ENCODE results near the gene PSMB7. TPM values are rescaled to one million over a fixed set of nuclear protein-coding genes. Genes with fewer than 3 reads are reported as not detected.

Gene PSMB7
- total RNA-seq, 1 experiment from 2014 or later, result 187 TPM

DNA sequence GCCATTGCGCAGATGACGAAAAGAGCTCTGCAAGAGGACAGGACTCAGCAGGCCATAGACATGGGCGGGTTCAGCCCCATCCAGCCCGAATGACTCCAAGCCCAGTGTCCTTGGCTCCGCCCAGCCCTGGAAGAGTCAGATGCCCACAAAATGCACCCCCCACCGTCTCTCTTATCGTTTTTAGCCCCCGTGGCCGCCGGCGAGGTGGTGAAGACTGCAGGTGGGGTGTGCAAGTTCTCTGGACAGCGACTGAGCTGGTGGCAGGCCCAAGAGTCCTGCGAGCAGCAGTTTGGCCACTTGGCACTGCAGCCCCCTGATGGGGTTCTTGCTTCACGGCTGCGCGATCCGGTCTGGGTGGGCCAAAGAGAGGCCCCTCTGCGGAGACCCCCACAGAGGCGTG lies 37.1 kb upstream of the PSMB7 start (continued):
- TF ChIP-seq, protein P1, sequence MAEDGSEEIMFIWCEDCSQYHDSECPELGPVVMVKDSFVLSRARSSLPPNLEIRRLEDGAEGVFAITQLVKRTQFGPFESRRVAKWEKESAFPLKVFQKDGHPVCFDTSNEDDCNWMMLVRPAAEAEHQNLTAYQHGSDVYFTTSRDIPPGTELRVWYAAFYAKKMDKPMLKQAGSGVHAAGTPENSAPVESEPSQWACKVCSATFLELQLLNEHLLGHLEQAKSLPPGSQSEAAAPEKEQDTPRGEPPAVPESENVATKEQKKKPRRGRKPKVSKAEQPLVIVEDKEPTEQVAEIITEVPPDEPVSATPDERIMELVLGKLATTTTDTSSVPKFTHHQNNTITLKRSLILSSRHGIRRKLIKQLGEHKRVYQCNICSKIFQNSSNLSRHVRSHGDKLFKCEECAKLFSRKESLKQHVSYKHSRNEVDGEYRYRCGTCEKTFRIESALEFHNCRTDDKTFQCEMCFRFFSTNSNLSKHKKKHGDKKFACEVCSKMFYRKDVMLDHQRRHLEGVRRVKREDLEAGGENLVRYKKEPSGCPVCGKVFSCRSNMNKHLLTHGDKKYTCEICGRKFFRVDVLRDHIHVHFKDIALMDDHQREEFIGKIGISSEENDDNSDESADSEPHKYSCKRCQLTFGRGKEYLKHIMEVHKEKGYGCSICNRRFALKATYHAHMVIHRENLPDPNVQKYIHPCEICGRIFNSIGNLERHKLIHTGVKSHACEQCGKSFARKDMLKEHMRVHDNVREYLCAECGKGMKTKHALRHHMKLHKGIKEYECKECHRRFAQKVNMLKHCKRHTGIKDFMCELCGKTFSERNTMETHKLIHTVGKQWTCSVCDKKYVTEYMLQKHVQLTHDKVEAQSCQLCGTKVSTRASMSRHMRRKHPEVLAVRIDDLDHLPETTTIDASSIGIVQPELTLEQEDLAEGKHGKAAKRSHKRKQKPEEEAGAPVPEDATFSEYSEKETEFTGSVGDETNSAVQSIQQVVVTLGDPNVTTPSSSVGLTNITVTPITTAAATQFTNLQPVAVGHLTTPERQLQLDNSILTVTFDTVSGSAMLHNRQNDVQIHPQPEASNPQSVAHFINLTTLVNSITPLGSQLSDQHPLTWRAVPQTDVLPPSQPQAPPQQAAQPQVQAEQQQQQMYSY (CRISPR knock-in tag; IDR thresholded peaks at IDR 0.05), result no peak
- TF ChIP-seq CREB1 (CRISPR knock-in tag; IDR thresholded peaks at IDR 0.05), result no peak

DNA sequence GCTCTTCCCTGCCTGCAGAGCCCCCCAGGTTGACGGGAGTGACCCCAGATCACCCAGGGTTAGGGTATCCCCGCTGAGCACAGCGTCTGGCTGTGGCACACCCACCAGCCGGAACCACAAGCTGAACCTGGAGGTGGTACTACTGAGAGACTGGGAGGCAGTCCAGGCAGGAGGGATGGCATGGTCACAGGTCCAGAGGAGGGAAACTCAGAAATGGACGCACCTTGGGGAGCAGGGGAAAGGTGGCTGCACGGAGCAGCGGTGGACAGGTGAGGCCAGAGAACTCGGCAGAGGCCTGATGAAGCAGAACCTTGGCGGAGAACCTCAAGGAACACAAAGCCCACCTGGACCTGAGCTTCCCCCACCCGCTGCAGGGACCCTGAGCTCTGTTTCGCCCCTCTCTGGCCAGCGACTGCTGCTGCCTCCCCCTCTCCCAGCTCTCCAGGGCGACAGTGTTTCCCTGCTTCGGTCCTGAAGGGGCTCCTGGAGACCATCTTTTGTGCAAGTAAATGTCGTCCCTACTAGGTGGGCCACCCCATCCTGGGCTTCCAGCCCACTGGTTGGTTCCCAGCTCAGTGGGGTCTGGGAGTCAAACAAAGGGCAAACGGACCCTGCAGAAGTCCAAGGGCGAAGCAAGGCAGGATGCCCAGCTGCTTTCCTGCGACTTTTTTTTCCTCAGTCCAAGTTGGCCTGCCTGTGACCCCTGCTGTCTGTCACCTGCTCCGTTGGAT lies 35.9 kb upstream of the PSMB7 start:
- Mint-ChIP-seq H3K4me3 (peak overlapping the region; percentile 78), H3K27me3 (ENCODE audit: low read depth) (peaks cover 38% of the 10 kb centered on the region), H3K9me3 (no peaks in the 10 kb centered on the region), H3K27ac (no peak overlapping the region), H3K36me3 (no peaks in the 10 kb centered on the region), H3K4me1 (peaks cover 17% of the 10 kb centered on the region)
- no peak for ATAC-seq
- ChIA-PET POLR2A (no interaction called here), CTCF (interaction anchor here (0.6 to 2.1 kb wide), 9 partner anchors 27 to 796 kb away, joined by 3 to 10 read pairs (median 4); partner anchors contain the start of gene WDR38)
- TF ChIP-seq SP1 (CRISPR knock-in tag; conservative IDR thresholded peaks at IDR 0.05), result 0 out of 2 replicates have a peak, but pooled peaks have one; percentile 32
- TF ChIP-seq NFYB (CRISPR knock-in tag; conservative IDR thresholded peaks at IDR 0.05; ENCODE audit: low read depth), result no peak
- DNase-seq (ENCODE audit: low spot score), result no peak

DNA sequence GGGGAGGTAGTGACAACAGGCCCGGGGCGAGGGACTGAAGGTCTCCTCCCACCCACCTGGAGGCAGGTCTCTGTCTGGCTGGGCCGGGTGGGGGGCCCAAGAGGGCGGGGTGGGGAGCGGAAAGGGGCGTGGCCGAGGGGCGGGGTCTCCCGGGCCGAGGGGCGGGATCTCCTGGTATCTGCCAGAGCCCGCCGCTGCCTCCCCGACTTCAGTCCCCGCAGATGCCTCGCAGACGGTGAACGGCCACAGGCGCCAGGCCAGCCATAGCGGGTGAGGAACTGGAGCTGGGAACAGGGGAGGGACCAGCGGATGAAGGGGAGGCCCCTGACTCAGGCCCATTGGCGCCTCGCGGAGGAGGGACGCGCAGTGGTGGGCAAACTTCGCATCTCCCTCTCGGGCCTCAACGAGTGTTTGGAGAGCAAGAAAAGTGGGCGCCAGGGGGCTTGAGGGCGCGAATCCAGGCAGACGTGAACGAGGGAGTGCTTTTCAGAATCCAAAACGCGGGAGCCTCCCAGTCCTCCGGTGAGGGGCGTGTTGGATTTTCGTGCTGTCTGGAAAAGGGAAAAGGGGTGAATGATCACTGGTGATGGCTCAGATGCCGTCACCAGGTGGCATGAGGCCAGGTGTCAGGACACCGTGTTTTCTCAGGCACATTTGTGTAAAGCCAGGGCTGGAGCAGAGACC lies 35.1 kb upstream of the PSMB7 start, which contains the start of gene ADGRD2:
ADGRD2 (plus strand) TSS at position 211 of the 684 bp plus-strand sequence. CDS start 1,216 bp downstream, outside the sequence.
- no peak for TF ChIP-seq HMGA2 (CRISPR knock-in tag; IDR thresholded peaks at IDR 0.05)
- TF ChIP-seq ZNF138 (CRISPR knock-in tag; conservative IDR thresholded peaks at IDR 0.05), result 0 out of 2 replicates have a peak, but pooled peaks have one; percentile 24
- TF ChIP-seq, protein P2, sequence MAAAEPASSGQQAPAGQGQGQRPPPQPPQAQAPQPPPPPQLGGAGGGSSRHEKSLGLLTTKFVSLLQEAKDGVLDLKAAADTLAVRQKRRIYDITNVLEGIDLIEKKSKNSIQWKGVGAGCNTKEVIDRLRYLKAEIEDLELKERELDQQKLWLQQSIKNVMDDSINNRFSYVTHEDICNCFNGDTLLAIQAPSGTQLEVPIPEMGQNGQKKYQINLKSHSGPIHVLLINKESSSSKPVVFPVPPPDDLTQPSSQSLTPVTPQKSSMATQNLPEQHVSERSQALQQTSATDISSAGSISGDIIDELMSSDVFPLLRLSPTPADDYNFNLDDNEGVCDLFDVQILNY (CRISPR knock-in tag; IDR thresholded peaks at IDR 0.05), result 0 out of 2 replicates have a peak, but pooled peaks have one; percentile 56
- TF ChIP-seq, protein P3, sequence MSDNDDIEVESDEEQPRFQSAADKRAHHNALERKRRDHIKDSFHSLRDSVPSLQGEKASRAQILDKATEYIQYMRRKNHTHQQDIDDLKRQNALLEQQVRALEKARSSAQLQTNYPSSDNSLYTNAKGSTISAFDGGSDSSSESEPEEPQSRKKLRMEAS (CRISPR knock-in tag; IDR thresholded peaks at IDR 0.05), result peak; percentile 61; the same call in 1 of the 2 replicates
- peak; percentile 53; the same call in 1 of the 2 replicates for TF ChIP-seq NR3C1 (CRISPR knock-in tag; conservative IDR thresholded peaks at IDR 0.05; ENCODE audit: low read depth)
- peak; percentile 41; the same call in 1 of the 2 replicates for TF ChIP-seq ZBTB21 (CRISPR knock-in tag; IDR thresholded peaks at IDR 0.05; ENCODE audit: borderline replicate concordance)
- TF ChIP-seq EMX1 (CRISPR knock-in tag; IDR thresholded peaks at IDR 0.05), result no peak
- no peaks in the 10 kb centered on the region for H3K9me3 Mint-ChIP-seq
- H3K36me3 Mint-ChIP-seq, result no peaks in the 10 kb centered on the region
- ATAC-seq (peak; percentile 84), DNase-seq (ENCODE audit: low spot score) (peak; percentile 89)
- peaks cover 17% of the 10 kb centered on the region for H3K4me1 Mint-ChIP-seq
- H3K27me3 Mint-ChIP-seq (ENCODE audit: low read depth), result peaks cover 38% of the 10 kb centered on the region
- H3K4me3 Mint-ChIP-seq, result peak within 1 kb of the TSS; percentile 78
- H3K27ac Mint-ChIP-seq, result no peak within 1 kb of the TSS
- CTCF ChIA-PET, result interaction anchor here (0.7 to 2.1 kb wide), 10 partner anchors 27 to 403 kb away, joined by 3 to 10 read pairs (median 4); partner anchors contain the start of gene WDR38
- POLR2A ChIA-PET, result no interaction called here

DNA sequence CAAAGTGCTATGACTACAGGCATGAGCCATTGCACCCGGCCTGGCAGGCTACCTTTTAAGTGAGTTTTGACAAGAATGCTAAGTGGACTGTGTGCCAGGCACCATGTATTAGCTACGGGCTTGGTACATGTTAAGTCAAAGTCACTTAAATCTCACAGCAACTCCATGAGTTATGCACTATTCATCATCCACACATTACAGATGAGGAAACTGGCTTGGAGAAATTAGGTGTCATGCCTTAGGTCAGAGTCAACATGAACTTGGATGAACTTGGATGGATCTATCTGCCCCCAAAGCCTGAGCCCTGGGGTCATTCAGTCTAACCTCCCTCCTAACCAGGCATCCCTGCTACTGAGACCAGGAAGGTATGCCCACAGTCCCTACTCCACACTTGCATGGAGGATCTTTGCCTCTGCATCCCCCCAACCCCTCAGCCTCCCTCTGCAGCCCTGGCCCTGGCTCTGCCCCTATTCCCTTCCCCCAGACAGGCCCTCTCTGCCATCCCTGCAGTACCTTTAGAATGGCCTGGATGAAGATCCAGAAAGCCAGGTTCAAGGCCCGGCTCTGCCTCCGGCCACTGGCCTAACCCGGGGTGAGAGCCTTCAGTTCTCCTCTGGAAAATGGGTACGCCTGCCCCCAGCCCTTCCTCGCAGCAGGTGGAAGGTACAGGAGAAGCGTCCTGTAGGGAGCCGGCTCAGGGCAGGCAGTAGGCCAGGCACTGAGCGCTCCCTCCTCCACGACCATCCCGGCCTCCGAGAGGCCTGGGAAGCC lies 34.3 kb upstream of the PSMB7 start:
- ChIA-PET POLR2A (no interaction called here), CTCF (interaction anchor here (0.7 to 1.8 kb wide), 5 partner anchors 30 to 316 kb away, joined by 3 to 10 read pairs (median 4); no protein-coding TSS in a partner anchor)
- Mint-ChIP-seq H3K9me3 (no peaks in the 10 kb centered on the region), H3K4me1 (peaks cover 17% of the 10 kb centered on the region), H3K27ac (no peak overlapping the region), H3K27me3 (ENCODE audit: low read depth) (peaks cover 38% of the 10 kb centered on the region), H3K36me3 (no peaks in the 10 kb centered on the region), H3K4me3 (peak overlapping the region; percentile 46)
- no peak for DNase-seq (ENCODE audit: low spot score)
- peak; percentile 8 for ATAC-seq
- no peak for TF ChIP-seq TCF7 (CRISPR knock-in tag; IDR thresholded peaks at IDR 0.05; ENCODE audit: low read depth)
- TF ChIP-seq, protein P4, sequence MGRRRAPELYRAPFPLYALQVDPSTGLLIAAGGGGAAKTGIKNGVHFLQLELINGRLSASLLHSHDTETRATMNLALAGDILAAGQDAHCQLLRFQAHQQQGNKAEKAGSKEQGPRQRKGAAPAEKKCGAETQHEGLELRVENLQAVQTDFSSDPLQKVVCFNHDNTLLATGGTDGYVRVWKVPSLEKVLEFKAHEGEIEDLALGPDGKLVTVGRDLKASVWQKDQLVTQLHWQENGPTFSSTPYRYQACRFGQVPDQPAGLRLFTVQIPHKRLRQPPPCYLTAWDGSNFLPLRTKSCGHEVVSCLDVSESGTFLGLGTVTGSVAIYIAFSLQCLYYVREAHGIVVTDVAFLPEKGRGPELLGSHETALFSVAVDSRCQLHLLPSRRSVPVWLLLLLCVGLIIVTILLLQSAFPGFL (CRISPR knock-in tag; IDR thresholded peaks at IDR 0.05; ENCODE audit: borderline replicate concordance), result no peak
- no peak for TF ChIP-seq ETV6 (CRISPR knock-in tag; IDR thresholded peaks at IDR 0.05)
- TF ChIP-seq, protein P5, sequence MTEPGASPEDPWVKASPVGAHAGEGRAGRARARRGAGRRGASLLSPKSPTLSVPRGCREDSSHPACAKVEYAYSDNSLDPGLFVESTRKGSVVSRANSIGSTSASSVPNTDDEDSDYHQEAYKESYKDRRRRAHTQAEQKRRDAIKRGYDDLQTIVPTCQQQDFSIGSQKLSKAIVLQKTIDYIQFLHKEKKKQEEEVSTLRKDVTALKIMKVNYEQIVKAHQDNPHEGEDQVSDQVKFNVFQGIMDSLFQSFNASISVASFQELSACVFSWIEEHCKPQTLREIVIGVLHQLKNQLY (CRISPR knock-in tag; IDR thresholded peaks at IDR 0.05), result no peak
- no peak for TF ChIP-seq PRRX2 (CRISPR knock-in tag; IDR thresholded peaks at IDR 0.05)
- TF ChIP-seq, protein P6, sequence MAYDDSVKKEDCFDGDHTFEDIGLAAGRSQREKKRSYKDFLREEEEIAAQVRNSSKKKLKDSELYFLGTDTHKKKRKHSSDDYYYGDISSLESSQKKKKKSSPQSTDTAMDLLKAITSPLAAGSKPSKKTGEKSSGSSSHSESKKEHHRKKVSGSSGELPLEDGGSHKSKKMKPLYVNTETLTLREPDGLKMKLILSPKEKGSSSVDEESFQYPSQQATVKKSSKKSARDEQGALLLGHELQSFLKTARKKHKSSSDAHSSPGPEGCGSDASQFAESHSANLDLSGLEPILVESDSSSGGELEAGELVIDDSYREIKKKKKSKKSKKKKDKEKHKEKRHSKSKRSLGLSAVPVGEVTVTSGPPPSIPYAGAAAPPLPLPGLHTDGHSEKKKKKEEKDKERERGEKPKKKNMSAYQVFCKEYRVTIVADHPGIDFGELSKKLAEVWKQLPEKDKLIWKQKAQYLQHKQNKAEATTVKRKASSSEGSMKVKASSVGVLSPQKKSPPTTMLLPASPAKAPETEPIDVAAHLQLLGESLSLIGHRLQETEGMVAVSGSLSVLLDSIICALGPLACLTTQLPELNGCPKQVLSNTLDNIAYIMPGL (CRISPR knock-in tag; IDR thresholded peaks at IDR 0.05), result no peak

Data from WTC11 (cell line).